ENCODE results near the gene MINDY4.

The MINDY4 gene

GRCh38 chr7:30911133-30911532 is 139.9 kb downstream of the MINDY4 start:
- Histone ChIP-seq H2BK15ac (ENCODE audit: low read length) (peak overlapping the region; percentile 73), H3K36me3 (replicated peaks in 1 of 2; ENCODE audit: control insufficient read depth in 2 of 2, insufficient read depth in 2 of 2, low read length in 2 of 2) (no peaks in the 10 kb centered on the region), H3K27me3 (ENCODE audit: control insufficient read depth in 3 of 3, insufficient read depth in 3 of 3, low read depth in 1 of 3, low read length in 3 of 3) (peaks cover 0 to 23% (median 0%) of the 10 kb centered on the region in 3 experiments), H4K91ac (ENCODE audit: low read depth, low read length, poor library complexity) (no peak overlapping the region), H3K79me1 (ENCODE audit: low read depth, low read length) (no peaks in the 10 kb centered on the region), H3K27ac (replicated peaks; ENCODE audit: low read length) (no peak overlapping the region), H3K23ac (ENCODE audit: low read depth, low read length, poor library complexity) (peak overlapping the region; percentile 34), H3K14ac (ENCODE audit: low read length) (peak overlapping the region; percentile 66), H2AFZ (ENCODE audit: low read length) (no peak overlapping the region), H3K9ac (ENCODE audit: low read depth, low read length, poor library complexity) (no peak overlapping the region), H2BK120ac (ENCODE audit: low read depth, low read length) (no peak overlapping the region), H2BK5ac (ENCODE audit: low read length) (no peak overlapping the region), H3K4me3 (ENCODE audit: low read length in 2 of 2) (no peak overlapping the region), H3K18ac (ENCODE audit: low read length) (peak overlapping the region; percentile 74), H3K4ac (ENCODE audit: low read length) (no peak overlapping the region), H3K4me2 (ENCODE audit: insufficient read depth, low read length, poor library complexity, severe bottlenecking) (no peak overlapping the region), H2BK12ac (ENCODE audit: low read length) (no peak overlapping the region), H4K8ac (ENCODE audit: low read depth, low read length) (no peak overlapping the region), H3K9me3 (replicated peaks in 1 of 2; ENCODE audit: control insufficient read depth in 2 of 2, insufficient read depth in 1 of 2, low read depth in 1 of 2, low read length in 2 of 2) (no peaks in the 10 kb centered on the region), H3K4me1 (ENCODE audit: control insufficient read depth in 2 of 2, insufficient read depth in 1 of 2, low read depth in 1 of 2, low read length in 2 of 2) (peaks cover 0 to 17% of the 10 kb centered on the region in 2 donors), H2AK5ac (ENCODE audit: low read depth, low read length) (peak overlapping the region; percentile 95)
- no peak for DNase-seq (ENCODE audit: low spot score)
- no CpG with 5 or more reads among the region's 11 CpGs for WGBS, 2 donors (ENCODE audit: extremely low coverage in 2 of 2, insufficient read length in 2 of 2, insufficient replicate concordance in 1 of 2)

GRCh38 chr7:30911561-30911969 is 140.3 kb downstream of the MINDY4 start, which contains the start of gene AQP1:
Gene AQP1, plus strand, starts transcription at chr7:30911853. Its CDS starts 57 bp downstream, at chr7:30911910.
- Histone ChIP-seq H3K9ac (ENCODE audit: low read depth, low read length, poor library complexity) (peak within 1 kb of the TSS; percentile 50), H3K4ac (ENCODE audit: low read length) (no peak within 1 kb of the TSS), H4K8ac (ENCODE audit: low read depth, low read length) (no peak within 1 kb of the TSS), H3K27me3 (ENCODE audit: control insufficient read depth in 3 of 3, insufficient read depth in 3 of 3, low read depth in 1 of 3, low read length in 3 of 3) (peaks cover 0 to 19% (median 0%) of the 10 kb centered on the region in 3 experiments), H2BK120ac (ENCODE audit: low read depth, low read length) (no peak within 1 kb of the TSS), H2BK12ac (ENCODE audit: low read length) (no peak within 1 kb of the TSS), H3K79me1 (ENCODE audit: low read depth, low read length) (peaks cover 2% of the 10 kb centered on the region), H3K9me3 (replicated peaks in 1 of 2; ENCODE audit: control insufficient read depth in 2 of 2, insufficient read depth in 1 of 2, low read depth in 1 of 2, low read length in 2 of 2) (no peaks in the 10 kb centered on the region), H3K4me1 (ENCODE audit: control insufficient read depth in 2 of 2, insufficient read depth in 1 of 2, low read depth in 1 of 2, low read length in 2 of 2) (peaks cover 0 to 17% of the 10 kb centered on the region in 2 donors), H2BK5ac (ENCODE audit: low read length) (peak within 1 kb of the TSS; percentile 19), H2AK5ac (ENCODE audit: low read depth, low read length) (peak within 1 kb of the TSS; percentile 95), H2AFZ (ENCODE audit: low read length) (peak within 1 kb of the TSS; percentile 40), H2BK15ac (ENCODE audit: low read length) (peak within 1 kb of the TSS; percentile 83), H3K27ac (replicated peaks; ENCODE audit: low read length) (no peak within 1 kb of the TSS), H4K91ac (ENCODE audit: low read depth, low read length, poor library complexity) (no peak within 1 kb of the TSS), H3K4me2 (ENCODE audit: insufficient read depth, low read length, poor library complexity, severe bottlenecking) (no peak within 1 kb of the TSS), H3K36me3 (replicated peaks in 1 of 2; ENCODE audit: control insufficient read depth in 2 of 2, insufficient read depth in 2 of 2, low read length in 2 of 2) (no peaks in the 10 kb centered on the region), H3K23ac (ENCODE audit: low read depth, low read length, poor library complexity) (peak within 1 kb of the TSS; percentile 75), H3K4me3 (ENCODE audit: low read length in 2 of 2) (no peak within 1 kb of the TSS), H3K18ac (ENCODE audit: low read length) (peak within 1 kb of the TSS; percentile 91), H3K14ac (ENCODE audit: low read length) (peak within 1 kb of the TSS; percentile 66)
- no peak for DNase-seq (ENCODE audit: low spot score)
- no CpG with 5 or more reads among the region's 12 CpGs for WGBS, 2 donors (ENCODE audit: extremely low coverage in 2 of 2, insufficient read length in 2 of 2, insufficient replicate concordance in 1 of 2)

- H3K9me3 ChIP-seq (replicated peaks in 1 of 2; ENCODE audit: control insufficient read depth in 2 of 2, insufficient read depth in 1 of 2, low read depth in 1 of 2, low read length in 2 of 2), result no peaks in the 10 kb centered on the region
- no peak overlapping the region for H4K8ac ChIP-seq (ENCODE audit: low read depth, low read length)
- WGBS, 2 donors (ENCODE audit: extremely low coverage in 2 of 2, insufficient read length in 2 of 2, insufficient replicate concordance in 1 of 2), result no CpG with 5 or more reads among the region's 26 CpGs
- no peak overlapping the region for H3K27ac ChIP-seq (replicated peaks; ENCODE audit: low read length)
- H4K91ac ChIP-seq (ENCODE audit: low read depth, low read length, poor library complexity), result no peak overlapping the region
- peak overlapping the region; percentile 91 for H3K18ac ChIP-seq (ENCODE audit: low read length)
- H3K4me2 ChIP-seq (ENCODE audit: insufficient read depth, low read length, poor library complexity, severe bottlenecking), result no peak overlapping the region
- H3K14ac ChIP-seq (ENCODE audit: low read length), result peak overlapping the region; percentile 14
- no peak overlapping the region for H2BK12ac ChIP-seq (ENCODE audit: low read length)
- peak overlapping the region; percentile 19 for H2BK5ac ChIP-seq (ENCODE audit: low read length)
- H2BK120ac ChIP-seq (ENCODE audit: low read depth, low read length), result no peak overlapping the region
- peak overlapping the region; percentile 83 for H2BK15ac ChIP-seq (ENCODE audit: low read length)
- H3K4ac ChIP-seq (ENCODE audit: low read length), result no peak overlapping the region
- H2AK5ac ChIP-seq (ENCODE audit: low read depth, low read length), result peak overlapping the region; percentile 95
- H2AFZ ChIP-seq (ENCODE audit: low read length), result peak overlapping the region; percentile 40
- peaks cover 0 to 19% (median 0%) of the 10 kb centered on the region in 3 experiments for H3K27me3 ChIP-seq (ENCODE audit: control insufficient read depth in 3 of 3, insufficient read depth in 3 of 3, low read depth in 1 of 3, low read length in 3 of 3)
- no peaks in the 10 kb centered on the region for H3K36me3 ChIP-seq (replicated peaks in 1 of 2; ENCODE audit: control insufficient read depth in 2 of 2, insufficient read depth in 2 of 2, low read length in 2 of 2)
- peaks cover 0 to 21% of the 10 kb centered on the region in 2 donors for H3K4me1 ChIP-seq (ENCODE audit: control insufficient read depth in 2 of 2, insufficient read depth in 1 of 2, low read depth in 1 of 2, low read length in 2 of 2)
- DNase-seq (ENCODE audit: low spot score), result no peak
- H3K9ac ChIP-seq (ENCODE audit: low read depth, low read length, poor library complexity), result no peak overlapping the region
- no peak overlapping the region for H3K4me3 ChIP-seq (ENCODE audit: low read length in 2 of 2)
- peaks cover 2% of the 10 kb centered on the region for H3K79me1 ChIP-seq (ENCODE audit: low read depth, low read length)
- H3K23ac ChIP-seq (ENCODE audit: low read depth, low read length, poor library complexity), result peak overlapping the region; percentile 75
These were observed 141.0 kb downstream of the MINDY4 start for GRCh38 chr7:30912021-30912730.

GRCh38 chr7:30912731-30912985 is 141.4 kb downstream of the MINDY4 start:
- Histone ChIP-seq H3K23ac (ENCODE audit: low read depth, low read length, poor library complexity) (peak overlapping the region; percentile 89), H3K4me2 (ENCODE audit: insufficient read depth, low read length, poor library complexity, severe bottlenecking) (no peak overlapping the region), H2BK120ac (ENCODE audit: low read depth, low read length) (no peak overlapping the region), H4K8ac (ENCODE audit: low read depth, low read length) (peak overlapping the region; percentile 10), H3K4me1 (ENCODE audit: control insufficient read depth in 2 of 2, insufficient read depth in 1 of 2, low read depth in 1 of 2, low read length in 2 of 2) (peaks cover 0 to 25% of the 10 kb centered on the region in 2 donors), H2BK12ac (ENCODE audit: low read length) (no peak overlapping the region), H3K27ac (replicated peaks; ENCODE audit: low read length) (no peak overlapping the region), H2AFZ (ENCODE audit: low read length) (no peak overlapping the region), H3K4me3 (ENCODE audit: low read length in 2 of 2) (peak overlapping the region in 1 of 2 donors; percentile 49), H3K36me3 (replicated peaks in 1 of 2; ENCODE audit: control insufficient read depth in 2 of 2, insufficient read depth in 2 of 2, low read length in 2 of 2) (no peaks in the 10 kb centered on the region), H3K18ac (ENCODE audit: low read length) (peak overlapping the region; percentile 78), H3K9me3 (replicated peaks in 1 of 2; ENCODE audit: control insufficient read depth in 2 of 2, insufficient read depth in 1 of 2, low read depth in 1 of 2, low read length in 2 of 2) (no peaks in the 10 kb centered on the region), H3K14ac (ENCODE audit: low read length) (no peak overlapping the region), H2BK5ac (ENCODE audit: low read length) (peak overlapping the region; percentile 19), H4K91ac (ENCODE audit: low read depth, low read length, poor library complexity) (no peak overlapping the region), H2BK15ac (ENCODE audit: low read length) (peak overlapping the region; percentile 83), H3K27me3 (ENCODE audit: control insufficient read depth in 3 of 3, insufficient read depth in 3 of 3, low read depth in 1 of 3, low read length in 3 of 3) (peaks cover 0 to 19% (median 0%) of the 10 kb centered on the region in 3 experiments), H3K79me1 (ENCODE audit: low read depth, low read length) (peaks cover 2% of the 10 kb centered on the region), H3K4ac (ENCODE audit: low read length) (no peak overlapping the region), H2AK5ac (ENCODE audit: low read depth, low read length) (peak overlapping the region; percentile 95), H3K9ac (ENCODE audit: low read depth, low read length, poor library complexity) (no peak overlapping the region)
- WGBS, 2 donors (ENCODE audit: extremely low coverage in 2 of 2, insufficient read length in 2 of 2, insufficient replicate concordance in 1 of 2), result no CpG with 5 or more reads among the region's 2 CpGs
- DNase-seq (ENCODE audit: low spot score), result no peak
